Tibial nerve (tissue), 4 donors: Measurements from ENCODE around the gene GHRL.

Source experiments
- CTCF ChIP-seq, 5 experiments: fragments of 200-600 bp in 3 of 5; fragments of 450-650 bp in 2 of 5; sonication (generic) in 3 of 5; IDR thresholded peaks; one replicate each; pipeline ENCODE4 v1.5.1; 2016 to 2019; ENCODE audit warnings: antibody characterized with exemption in 5 of 5, mild to moderate bottlenecking in 3 of 5, moderate library complexity in 2 of 5
- EP300 ChIP-seq, 2 donors: sonication (generic); formaldehyde crosslinking; IDR thresholded peaks; one replicate each; pipeline ENCODE4 v1.6.1; 2017; ENCODE audit warnings: antibody characterized with exemption in 2 of 2, mild to moderate bottlenecking in 1 of 2
- POLR2A ChIP-seq, 2 donors: fragments of 450-650 bp; IDR thresholded peaks; one replicate each; pipeline ENCODE4 v1.6.1; 2017; ENCODE audit warnings: antibody characterized with exemption in 2 of 2, mild to moderate bottlenecking in 2 of 2, moderate library complexity in 2 of 2

GRCh38 chr3:10338591-10339353 lies 46.0 kb upstream of the GHRL start:
- TF ChIP-seq CTCF (IDR thresholded peaks at IDR 0.05) (no peak), EP300 (IDR thresholded peaks at IDR 0.05) (no peak), POLR2A (IDR thresholded peaks at IDR 0.05) (no peak)
